ENCODE measurements around the gene TGFB2. TPM values are rescaled to one million over a fixed set of nuclear protein-coding genes. Genes with fewer than 3 reads are reported as not detected.

The TGFB2 gene
- total RNA-seq, 1 experiment from 2014 or later, result not detected

DNA sequence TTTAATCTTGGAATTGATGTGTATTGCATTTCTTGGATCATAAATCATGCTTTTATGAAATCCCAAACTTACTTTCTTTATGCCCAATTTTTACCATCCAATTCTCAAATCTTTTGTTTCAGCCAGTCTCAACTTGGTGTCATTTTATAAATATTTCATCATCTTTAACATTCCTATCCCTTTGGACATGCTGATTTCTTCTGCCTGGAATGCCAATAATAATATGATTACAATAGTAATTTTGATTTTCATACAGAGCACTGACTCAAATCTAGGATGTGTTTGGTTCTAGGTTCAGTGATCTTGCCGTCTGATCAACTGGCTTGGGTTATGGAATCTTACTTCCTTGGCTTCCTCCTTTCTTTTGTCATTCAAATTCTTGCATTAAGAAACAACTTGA is 47.3 kb upstream of the TGFB2 start:
- Histone ChIP-seq H4K20me1 (ENCODE audit: control insufficient read depth, insufficient read depth, insufficient read length) (no peaks in the 10 kb centered on the region), H2AK5ac (ENCODE audit: insufficient read length, low read length) (no peak overlapping the region), H2BK12ac (ENCODE audit: insufficient read length, low read depth, low read length) (no peak overlapping the region), H3K23ac (ENCODE audit: insufficient read length, low read depth, low read length) (no peak overlapping the region), H3K4me1 (ENCODE audit: insufficient read depth, low read length) (peaks cover 5% of the 10 kb centered on the region; the same call in 1 of the 2 replicates), H3T11ph (ENCODE audit: low read length) (no peak overlapping the region), H4K91ac (ENCODE audit: insufficient read length, low read depth, low read length) (no peak overlapping the region), H3K4me2 (ENCODE audit: insufficient read depth, insufficient read length, low read length) (no peak overlapping the region), H3K79me1 (ENCODE audit: insufficient read depth, low read depth, low read length, poor library complexity, severe bottlenecking) (no peaks in the 10 kb centered on the region), H4K5ac (ENCODE audit: insufficient read length, low read depth, low read length) (no peak overlapping the region), H2BK120ac (ENCODE audit: low read depth, low read length, poor library complexity, severe bottlenecking) (no peak overlapping the region), H3K56ac (ENCODE audit: insufficient read length, low read depth, low read length) (no peak overlapping the region), H3K14ac (ENCODE audit: insufficient read depth, low read length) (no peak overlapping the region), H3K79me2 (ENCODE audit: insufficient read depth, low read length) (no peaks in the 10 kb centered on the region; the same call in 1 of the 2 replicates), H3K27me3 (ENCODE audit: insufficient read depth, low read length) (no peaks in the 10 kb centered on the region), H3K9me3 (ENCODE audit: control insufficient read depth, low read depth, low read length) (no peaks in the 10 kb centered on the region), H3K9ac (ENCODE audit: extremely low read depth, insufficient read length, low read length) (no peak overlapping the region), H2BK5ac (ENCODE audit: insufficient read length, low read length) (no peak overlapping the region), H2BK20ac (ENCODE audit: low read depth, low read length, poor library complexity, severe bottlenecking) (no peak overlapping the region), H4K8ac (replicated peaks; ENCODE audit: insufficient read length, low read depth, low read length) (no peak overlapping the region), H3K4ac (ENCODE audit: low read depth, low read length) (no peak overlapping the region), H3K18ac (ENCODE audit: insufficient read length, low read depth, low read length) (no peak overlapping the region), H3K27ac (ENCODE audit: insufficient read length, low read depth, low read length) (peak overlapping the region; percentile 25), H3K23me2 (ENCODE audit: insufficient read length, low read depth, low read length, poor library complexity, severe bottlenecking) (no peaks in the 10 kb centered on the region), H2AFZ (ENCODE audit: low read length) (no peak overlapping the region), H2BK15ac (ENCODE audit: low read depth, low read length) (no peak overlapping the region)
- Mint-ChIP-seq H3K4me1 (peaks cover 77 to 80% of the 10 kb centered on the region in 2 experiments), H3K27me3 (ENCODE audit: low read depth) (no peaks in the 10 kb centered on the region), H3K4me3 (no peak overlapping the region), H3K27ac (peak overlapping the region; percentile 85 to 95 (median 88); a peak in 6 of 7 replicates), H3K9me3 (no peaks in the 10 kb centered on the region), H3K36me3 (ENCODE audit: insufficient read depth in 1 of 3, low read depth in 3 of 3) (peaks cover 10 to 18% (median 14%) of the 10 kb centered on the region in 3 experiments; a peak in 6 of 7 replicates)
- TF ChIP-seq, protein P1, sequence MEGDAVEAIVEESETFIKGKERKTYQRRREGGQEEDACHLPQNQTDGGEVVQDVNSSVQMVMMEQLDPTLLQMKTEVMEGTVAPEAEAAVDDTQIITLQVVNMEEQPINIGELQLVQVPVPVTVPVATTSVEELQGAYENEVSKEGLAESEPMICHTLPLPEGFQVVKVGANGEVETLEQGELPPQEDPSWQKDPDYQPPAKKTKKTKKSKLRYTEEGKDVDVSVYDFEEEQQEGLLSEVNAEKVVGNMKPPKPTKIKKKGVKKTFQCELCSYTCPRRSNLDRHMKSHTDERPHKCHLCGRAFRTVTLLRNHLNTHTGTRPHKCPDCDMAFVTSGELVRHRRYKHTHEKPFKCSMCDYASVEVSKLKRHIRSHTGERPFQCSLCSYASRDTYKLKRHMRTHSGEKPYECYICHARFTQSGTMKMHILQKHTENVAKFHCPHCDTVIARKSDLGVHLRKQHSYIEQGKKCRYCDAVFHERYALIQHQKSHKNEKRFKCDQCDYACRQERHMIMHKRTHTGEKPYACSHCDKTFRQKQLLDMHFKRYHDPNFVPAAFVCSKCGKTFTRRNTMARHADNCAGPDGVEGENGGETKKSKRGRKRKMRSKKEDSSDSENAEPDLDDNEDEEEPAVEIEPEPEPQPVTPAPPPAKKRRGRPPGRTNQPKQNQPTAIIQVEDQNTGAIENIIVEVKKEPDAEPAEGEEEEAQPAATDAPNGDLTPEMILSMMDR (conservative IDR thresholded peaks at IDR 0.05), result no peak
- DNase-seq, result no peak
- WGBS (ENCODE audit: extremely low coverage, insufficient read length, low lambda C conversion rate), result no CpG with 5 or more reads among the region's 1 CpG
